NCI-H1048 (cell line): ENCODE measurements around the gene ZNF511.

Experiments used
- DNase-seq: peaks from one replicate; lab custom pipeline; 2025; lab: John Stamatoyannopoulos, UW

ZNF511 gene

DNA sequence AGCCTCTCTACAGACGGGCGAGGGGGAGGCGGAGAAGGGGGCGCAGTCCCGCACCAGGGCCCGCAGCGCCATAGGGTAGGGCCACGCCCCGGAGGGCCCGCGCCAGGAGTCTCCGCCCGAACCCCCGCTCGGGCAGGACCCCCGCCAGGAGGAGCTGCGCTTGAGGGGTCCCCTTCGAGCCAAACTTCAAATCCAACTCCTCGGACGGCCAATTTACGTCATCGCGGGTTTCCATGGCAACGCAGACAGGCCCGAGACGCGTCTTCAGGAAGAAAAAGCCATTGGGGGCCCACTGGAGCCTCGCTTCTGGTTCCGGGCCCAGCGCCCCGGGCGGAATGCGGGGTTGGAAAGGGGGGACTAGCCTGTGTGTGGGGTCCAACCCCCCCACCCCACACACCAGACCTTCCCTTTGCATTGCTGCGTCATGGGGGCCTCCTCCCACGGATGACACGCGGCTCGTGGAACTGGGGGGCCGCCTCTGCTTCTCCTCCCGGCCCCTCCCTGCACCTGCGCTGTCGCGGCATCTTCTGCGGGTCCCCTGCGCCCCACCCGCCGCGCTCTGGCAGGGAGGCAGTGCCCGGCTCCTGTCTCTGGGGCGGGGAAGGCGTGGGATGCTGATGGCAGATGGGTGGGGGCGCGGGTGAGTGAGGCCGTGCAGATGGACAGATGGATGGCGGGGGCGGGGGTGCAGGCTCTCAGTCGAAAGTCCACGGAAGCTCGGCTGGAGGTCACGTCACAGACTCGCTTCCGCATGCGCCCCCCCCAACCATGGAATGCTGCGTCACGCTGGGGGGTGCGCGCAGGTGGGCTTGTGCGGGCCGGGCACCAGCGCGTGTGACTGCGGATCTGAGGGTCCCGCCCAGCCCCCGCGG lies 26.8 kb downstream of the ZNF511 start:
- DNase-seq, result no peak

DNA sequence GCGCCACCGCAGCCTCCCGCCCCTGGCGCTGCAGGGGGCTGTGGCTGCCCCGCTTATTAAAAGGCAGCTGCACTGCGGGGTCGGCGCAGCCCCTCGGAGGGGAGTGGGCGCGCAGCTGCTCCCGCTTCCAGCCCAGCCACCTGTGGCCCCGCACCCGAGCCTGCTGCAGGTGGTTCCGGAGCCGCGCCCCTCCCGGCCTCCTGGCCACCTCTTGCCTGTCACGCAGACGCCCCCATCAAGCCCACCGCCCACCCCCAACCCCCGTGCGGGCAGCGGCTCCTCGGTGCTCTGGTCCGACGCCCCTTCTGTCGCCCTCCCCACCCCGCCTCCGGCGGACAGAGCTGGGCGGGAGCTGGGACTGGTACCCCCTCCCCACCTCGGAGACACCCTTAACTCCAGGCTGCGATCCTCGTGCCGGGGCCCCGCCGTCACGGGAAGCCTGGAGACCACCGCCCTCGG lies 27.4 kb downstream of the ZNF511 start:
- no peak for DNase-seq

DNA sequence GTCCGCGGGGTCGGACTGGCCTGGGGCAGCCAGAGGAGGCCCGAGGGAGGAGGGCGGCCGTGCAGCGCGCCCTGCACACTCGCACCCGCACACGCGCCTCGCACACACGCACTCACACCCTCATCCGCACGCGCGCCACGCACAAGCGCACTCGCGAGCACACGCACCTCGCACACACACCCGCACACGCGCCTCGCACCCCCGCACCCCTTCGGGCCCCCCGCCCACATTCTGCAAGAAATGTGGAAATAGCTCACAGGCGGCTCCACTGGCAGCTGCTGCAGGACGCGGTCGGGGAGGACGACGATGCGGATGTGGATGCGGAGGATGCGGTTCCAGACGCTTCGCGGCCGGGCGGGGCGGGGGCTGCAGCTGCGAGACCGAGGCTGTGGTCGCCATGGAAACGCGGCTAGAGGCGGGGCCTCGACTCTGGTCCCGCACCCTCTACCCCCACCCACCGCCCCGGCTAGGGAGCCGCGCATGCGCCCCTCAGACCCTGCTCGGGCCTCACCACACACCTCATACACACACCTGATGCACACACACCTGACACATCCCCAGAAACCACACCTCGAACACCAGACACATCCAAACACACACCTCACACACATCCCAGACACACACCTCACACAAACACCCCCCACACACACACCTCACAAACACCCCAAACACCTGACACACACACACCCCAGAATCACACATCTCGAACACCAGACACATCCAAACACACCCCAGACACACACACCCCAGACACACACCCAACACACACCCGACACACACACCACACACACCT lies 28.1 kb downstream of the ZNF511 start, which contains the start of gene CALY:
Gene CALY, minus strand, starts transcription at position 320 of the 793 bp plus-strand sequence. CDS start 7,907 bp downstream, outside the sequence.
- no peak for DNase-seq

DNA sequence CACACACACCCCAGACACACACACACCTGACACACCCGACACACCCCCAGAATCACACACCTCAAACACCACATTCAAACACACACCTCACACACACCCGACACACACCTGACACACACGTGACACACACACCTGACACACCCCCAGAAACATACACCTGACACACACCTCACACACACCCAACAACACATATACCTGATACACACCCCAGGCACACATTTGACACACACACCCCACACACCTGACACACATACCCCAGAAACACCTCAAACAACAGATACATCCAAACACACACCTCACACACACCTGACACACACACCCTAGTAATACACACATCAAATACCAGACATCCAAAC lies 28.6 kb downstream of the ZNF511 start:
- no peak for DNase-seq

DNA sequence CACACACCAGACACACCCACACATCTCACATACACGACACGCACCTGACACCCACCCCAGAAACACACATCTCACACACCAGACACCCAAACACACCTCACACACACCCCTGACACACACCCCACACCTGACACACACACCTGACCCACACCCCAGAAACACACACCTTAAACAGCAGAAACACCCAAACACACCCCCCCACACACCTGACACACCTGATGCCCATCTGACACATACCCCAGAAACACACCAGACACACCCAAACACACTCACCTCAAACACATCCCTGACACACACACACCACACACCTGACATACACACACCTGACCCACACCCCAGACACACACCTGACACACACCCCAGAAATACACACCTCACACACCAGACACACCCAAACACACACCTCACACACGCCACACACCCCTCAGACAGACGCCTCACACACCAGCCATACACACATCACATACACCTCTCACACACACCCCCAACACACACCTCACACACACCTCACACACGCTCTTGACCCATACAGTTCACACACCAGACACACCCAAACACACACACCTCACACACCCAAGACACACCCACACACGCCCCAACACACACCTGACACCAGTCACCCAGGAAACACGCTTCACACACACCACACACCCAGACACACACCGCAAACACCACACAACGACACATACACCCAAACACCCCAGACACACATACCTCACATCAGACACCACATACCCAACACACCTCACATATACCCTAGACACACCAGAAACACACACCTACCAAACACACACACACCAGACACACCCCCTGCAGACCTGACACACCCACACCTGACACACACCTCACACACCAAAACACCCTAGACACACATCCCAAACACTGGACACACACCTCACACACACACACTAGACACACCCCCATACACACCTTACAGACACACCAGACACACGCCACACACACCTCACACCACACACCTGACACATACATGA lies 29.7 kb downstream of the ZNF511 start:
- no peak for DNase-seq

DNA sequence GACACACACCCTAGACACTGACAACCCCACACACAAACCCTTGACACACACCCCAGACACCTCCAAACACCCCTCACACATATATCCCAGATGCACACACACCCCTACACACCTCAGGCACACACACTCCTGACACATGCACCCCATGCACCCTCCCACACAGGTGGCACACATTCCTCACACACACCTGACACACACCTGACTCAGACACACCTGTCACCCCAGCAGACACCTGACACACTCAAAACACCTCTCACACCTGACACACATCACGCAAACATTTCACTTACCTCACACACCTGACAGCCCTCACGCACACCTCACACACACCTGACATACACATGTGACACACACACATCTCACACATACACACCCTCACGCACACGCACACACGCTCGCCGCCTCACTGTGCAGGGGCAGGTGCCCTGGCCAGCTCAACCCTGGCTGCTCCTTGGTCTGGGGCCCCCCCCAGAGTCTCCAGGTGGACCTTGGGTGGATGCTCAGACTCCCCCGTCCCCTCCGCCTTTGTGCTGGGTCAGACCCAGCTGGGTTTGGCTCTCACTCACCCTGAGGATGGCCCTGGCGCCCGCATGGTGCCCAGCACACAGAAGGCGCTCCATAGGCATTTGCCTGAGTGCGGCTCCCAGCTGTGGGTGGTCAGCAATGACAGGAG lies 31.1 kb downstream of the ZNF511 start:
- DNase-seq, result no peak

DNA sequence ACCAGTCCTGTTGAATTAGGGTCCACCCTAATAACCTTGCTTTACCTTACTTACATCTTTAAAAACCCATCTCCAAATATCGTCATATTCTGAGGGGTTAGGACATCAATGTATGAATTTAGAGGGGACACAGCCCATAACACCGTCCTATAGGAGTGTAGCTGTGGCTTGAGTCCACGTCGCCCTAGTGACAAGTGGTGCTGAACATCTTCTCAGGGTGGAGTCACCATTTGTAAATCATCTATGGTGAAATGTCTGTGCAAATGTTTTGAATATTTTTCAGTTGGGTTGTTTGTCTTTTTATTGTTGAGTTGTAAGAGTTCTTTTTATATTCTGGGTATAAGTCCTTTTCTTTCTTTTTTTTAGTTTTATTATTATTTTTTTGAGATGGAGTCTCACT lies 33.3 kb downstream of the ZNF511 start:
- no peak for DNase-seq

DNA sequence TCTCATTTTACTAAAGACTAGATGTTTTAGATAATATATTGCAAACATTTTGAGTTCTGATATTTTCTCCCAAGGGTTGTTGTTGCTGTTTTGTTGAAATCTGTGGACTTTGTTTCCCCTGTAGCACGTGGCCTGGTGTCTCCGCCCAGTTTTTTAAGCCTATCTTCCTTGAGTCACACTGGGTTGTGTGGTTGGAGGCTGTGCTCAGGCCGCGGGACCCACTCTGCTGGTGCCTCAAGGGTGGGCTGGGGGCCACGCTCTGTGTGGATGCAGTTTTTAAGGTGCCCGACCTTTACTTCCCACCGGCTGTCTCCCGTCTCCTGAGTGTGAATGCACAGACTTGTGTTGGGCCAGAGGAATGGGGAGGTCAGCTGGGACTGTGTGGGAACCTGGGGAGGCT lies 34.2 kb downstream of the ZNF511 start:
- DNase-seq, result no peak

DNA sequence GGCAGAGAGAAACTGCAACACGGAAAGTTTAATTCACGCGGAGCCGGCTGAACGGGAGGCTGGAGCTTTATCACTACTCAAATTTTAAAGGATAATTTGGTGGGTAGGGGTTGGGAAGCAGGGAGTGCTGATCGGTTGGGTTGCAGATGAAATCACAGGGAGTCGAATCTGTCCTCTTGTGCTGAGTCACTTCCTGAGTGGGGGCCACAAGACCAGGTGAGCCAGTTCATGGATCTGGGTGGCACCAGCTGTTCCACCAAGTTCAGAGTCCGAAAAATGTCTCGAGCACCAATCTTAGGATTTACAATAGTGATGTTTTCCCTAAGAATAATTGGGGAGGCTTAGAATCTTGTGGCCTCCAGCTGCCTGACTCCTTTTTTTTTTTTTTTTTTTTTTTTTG lies 34.8 kb downstream of the ZNF511 start:
- no peak for DNase-seq

DNA sequence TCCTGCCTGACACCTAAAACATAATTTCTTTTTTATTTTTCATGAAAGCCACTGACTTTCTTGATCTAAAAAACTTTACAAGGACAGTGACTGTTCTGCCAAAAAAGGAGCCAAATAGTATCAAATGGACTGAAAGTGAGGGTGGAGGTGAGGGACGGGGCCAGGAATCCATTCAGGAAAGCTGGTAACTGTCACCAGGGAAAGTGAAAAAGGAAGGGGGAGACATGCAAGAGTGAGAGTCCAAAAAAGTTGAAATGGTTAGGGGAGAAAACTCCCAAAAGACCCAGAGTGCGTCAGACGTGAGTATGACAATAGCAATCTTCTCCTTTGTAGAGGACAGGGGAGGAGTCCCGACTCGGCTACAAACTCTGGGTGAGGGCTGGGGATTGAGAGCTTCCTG lies 35.5 kb downstream of the ZNF511 start:
- no peak for DNase-seq

DNA sequence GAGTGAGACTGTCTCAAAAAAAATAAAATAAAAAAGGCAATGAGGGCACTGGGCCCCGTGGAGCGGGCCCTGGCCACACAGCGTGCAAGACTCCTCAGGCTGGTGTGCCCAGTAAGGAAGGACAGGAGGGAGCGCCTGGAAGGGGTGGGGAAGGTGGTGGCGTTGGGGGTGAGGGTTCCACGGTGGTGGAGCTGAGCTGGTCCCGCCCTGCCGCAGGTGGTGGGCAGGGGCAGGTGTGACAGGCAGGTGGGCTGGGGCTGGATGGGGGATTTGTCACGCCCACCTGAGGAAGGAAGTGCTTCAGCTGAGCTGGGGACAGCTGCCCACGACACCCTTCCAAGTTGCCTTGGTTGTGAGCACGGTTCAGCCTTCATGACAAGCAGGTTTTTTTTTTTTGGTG lies 37.7 kb downstream of the ZNF511 start:
- DNase-seq, result no peak

DNA sequence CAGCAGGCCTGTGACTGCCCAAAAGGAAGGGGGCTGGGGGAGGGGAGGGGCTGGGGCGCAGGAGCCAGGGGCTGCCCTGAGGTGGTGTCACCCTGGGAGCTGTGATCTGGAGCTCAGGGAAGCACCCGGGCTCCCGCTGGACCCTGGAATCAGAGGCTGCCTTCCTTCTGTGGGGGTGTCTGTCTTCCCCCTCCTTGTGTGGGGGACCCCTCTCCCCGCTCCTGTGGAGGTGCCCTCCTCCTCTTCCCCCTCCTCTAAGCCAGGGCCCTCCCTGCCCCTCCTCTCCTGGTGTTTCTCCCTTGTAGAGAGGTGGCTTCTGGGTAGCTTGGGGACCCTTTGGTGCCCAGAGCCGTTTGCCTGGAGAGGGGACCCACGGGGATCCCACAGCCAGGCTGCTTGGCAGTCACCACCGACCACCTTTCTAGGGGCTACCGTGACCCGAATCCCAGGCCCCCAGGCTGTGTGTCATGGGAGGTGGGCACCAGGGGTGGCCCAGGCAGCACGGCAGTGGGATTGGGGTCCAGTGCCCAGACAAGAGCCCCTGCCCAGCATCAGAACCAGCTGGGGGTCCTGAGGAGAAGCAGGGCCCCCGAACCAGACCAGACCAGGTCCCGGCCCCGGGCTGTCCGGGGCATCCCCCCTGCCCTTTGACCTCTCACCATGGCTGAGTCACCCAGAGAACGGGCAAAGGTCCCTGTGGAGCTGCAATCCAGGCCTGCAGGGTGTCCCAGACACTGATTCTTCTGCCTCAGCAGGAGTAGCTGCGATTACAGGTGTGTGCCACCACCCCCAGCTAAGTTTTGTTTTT lies 39.2 kb downstream of the ZNF511 start:
- DNase-seq, result no peak

DNA sequence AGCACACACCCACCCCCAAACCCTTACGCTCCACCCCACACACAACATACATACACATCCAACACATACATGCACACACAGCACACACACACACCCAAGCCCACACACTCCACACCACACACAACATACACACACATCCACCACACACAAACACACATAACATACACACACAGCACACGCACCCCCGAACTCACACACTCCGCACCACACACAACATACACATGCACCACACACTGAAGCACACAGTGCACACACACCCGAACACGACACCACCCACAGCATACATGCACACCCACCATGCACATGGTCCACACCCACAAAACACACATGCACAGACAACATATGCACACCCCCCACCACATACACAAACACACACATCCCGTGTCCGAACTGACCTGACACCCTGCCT lies 40.5 kb downstream of the ZNF511 start:
- no peak for DNase-seq

DNA sequence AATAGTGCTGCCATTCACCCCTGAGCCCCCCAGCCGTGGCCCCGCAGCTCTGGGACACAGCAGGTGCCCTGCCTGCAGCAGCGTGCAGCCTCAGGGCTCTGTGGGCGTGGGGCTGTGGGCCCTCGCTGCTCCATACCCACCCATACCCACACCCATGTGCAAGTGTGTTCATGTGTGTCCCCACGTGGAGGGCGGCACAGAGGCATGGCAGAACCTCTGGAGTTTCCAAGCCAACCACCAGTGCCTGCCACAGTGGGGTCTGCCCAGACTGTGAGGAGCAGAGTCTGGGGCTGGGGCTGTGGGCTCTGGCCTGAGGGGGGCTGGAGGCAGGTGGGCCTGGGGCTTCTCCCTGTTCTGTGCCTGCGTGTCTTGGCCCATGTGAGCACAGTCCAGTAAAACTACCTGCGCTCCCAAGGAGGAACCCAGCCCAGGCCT lies 40.9 kb downstream of the ZNF511 start:
- no peak for DNase-seq

DNA sequence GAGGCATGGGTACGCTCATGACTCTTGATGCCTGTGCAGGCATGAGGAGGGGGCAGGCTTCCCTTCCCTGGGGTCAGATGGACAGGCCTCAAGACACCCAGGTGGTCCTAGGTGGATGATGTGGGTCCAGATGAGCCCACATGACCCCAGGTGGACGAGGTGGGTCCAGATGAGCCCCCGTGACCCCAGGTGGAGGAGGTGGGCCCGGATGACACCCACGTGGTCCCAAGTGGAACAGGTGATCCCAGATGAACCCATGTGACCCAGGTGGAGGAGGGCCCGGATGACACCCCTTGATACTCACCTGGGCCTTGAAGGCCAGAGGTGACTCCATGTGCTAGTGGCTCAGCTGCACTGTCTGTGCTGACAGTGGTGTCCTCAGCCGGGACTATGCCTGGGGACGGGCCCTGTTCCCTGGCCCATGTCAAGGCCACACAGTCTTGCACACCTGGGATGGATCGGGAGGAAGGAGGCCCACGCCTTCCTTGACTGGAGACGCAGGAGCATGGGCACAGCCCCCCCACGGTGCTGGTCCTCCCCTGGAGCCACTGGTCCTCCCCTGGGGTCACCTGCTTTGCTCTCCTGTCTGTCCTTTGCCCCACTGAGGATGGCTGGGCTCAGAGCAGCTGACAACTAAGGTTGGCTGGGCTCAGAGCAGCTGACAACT lies 41.7 kb downstream of the ZNF511 start:
- no peak for DNase-seq

DNA sequence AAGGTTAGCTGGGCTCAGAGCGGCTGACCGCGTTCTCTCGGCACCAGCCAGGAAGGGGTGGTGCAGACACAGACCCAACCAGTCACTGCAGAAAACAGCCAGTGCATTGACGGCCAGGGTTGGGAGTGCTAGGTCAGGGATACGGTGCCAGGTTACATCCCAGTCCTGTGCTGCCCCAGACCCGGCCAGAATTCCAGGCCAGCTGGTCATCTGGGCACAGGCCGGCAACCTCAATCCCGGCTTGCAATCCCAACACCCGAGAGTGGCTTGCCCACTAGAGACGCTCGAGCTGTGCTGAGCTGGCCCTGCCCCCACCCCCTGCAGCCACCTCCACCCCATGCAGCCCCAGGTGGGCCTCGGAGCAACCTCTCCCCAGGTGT lies 42.2 kb downstream of the ZNF511 start:
- DNase-seq, result no peak

DNA sequence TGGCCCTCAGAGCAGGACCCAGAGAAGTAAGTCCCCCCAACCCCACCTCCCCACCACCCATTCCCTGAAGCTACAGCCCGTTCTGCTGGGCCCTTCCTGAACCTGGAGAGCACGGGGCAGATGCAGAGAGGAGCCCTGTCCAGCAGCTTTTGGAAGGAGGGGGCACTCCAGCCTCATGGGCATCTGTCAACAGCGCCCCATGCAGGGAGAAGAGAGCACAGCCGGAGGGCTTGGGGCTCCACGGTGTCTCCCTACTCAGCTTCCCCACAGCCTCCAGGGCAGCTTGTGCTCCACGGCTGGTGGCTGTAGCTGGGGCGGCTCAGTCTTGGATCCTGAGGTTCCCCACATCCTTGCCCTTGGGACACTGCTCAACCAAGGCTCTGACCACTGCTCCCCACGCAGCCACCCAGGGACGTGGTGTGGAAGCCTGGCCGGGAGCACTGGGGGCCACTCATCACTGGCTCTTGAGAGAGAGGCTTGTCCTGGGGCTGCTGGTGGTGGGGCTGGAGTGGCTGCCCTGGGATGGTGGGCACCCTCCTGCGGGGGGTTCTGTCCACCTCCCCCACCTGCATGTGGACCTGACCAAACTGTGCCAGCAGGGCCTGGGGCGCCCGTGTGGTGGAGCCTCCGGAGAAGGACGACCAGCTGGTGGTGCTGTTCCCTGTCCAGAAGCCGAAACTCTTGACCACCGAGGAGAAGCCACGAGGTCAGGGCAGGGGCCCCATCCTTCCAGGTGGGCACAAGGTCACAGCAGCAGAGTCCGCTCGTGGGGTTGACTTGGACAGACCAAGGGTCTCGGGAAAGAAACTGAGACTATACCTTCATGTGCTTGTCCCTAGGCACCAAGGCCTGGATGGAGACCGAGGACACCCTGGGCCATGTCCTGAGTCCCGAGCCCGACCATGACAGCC lies 42.9 kb downstream of the ZNF511 start:
- no peak for DNase-seq

DNA sequence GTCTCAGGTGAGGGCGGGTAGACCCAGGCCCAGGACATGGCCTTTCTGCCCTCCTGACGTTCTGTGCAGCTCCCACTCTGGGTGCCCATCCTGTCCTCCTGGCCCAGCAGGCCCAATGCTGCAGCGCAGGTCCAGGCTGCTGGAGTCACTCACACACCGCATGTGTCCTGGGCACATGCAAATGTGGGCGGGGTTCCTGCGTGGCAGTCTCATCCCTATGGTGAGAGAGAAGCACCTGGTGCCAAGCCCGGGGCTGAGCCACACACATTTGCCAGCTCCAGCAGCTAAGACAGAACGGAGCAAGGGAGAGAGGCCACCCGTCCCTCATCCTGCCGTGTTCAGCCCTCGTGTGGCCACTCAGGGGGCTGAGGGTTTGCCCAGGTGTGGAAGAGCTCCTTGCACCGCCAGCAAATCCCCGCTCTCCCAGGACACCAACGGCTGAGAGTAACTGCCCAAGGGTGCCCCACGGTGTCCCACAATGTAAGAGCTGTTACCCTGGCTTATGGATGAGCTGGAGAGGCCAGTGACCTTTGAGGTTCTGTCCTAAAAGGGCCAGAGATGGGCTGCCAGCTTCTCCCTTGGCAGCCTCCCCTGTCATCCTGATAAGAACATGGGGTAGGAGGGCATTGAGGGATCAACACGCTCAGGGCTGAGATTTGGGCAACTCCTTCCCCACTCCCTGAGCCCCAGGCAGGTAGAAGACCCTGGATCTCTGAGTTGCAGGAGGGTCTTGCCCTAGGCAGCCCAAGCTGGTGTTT lies 44.7 kb downstream of the ZNF511 start:
- DNase-seq, result no peak
